K562 (cell line): ENCODE measurements around the gene MTMR6.

ENCODE experiments used
- ATF3 ChIP-seq, 2 experiments: fragments of 450-650 bp in 1 of 2; sonication (generic) in 1 of 2; formaldehyde crosslinking in 1 of 2; IDR thresholded peaks in 1 of 2; conservative IDR thresholded peaks in 1 of 2; 2 replicates each; pipeline versions ENCODE4 v1.6.1 to v1.8.1; 2016 to 2023; ENCODE audit warnings: mild to moderate bottlenecking in 2 of 2, moderate library complexity in 2 of 2, inconsistent platforms in 1 of 2, missing genetic modification reagents in 1 of 2
- CBFA2T3 ChIP-seq: fragments of 450-650 bp; IDR thresholded peaks from 2 replicates; pipeline ENCODE4 v1.6.1; 2017
- CTCF ChIP-seq, 3 experiments: IDR thresholded peaks in 2 of 3; conservative IDR thresholded peaks in 1 of 3; 2 replicates each; pipeline ENCODE4 v1.5.1; 2011 to 2012; ENCODE audit warnings: low read length in 3 of 3, mild to moderate bottlenecking in 3 of 3, control low read depth in 2 of 3, improper control_type of control experiment in 1 of 3, inconsistent platforms in 1 of 3, low read depth in 1 of 3, mixed read lengths in 1 of 3, moderate library complexity in 1 of 3; ENCODE audit not compliant: insufficient read depth in 2 of 3
- ELF4 ChIP-seq: fragments of 450-650 bp; formaldehyde crosslinking; IDR thresholded peaks from 2 replicates; pipeline ENCODE4 v1.4.0; 2022; ENCODE audit warnings: missing genetic modification characterization
- EZH2 ChIP-seq: IDR thresholded peaks from 2 replicates; pipeline ENCODE4 v1.6.1; 2012; ENCODE audit warnings: low read depth, mild to moderate bottlenecking, inconsistent platforms, low read length, borderline replicate concordance
- FOXM1 ChIP-seq, 2 experiments: fragments of 450-650 bp in 1 of 2; sonication (generic) in 1 of 2; formaldehyde crosslinking in 1 of 2; IDR thresholded peaks; 2 replicates each; pipeline versions ENCODE4 v1.6.1 to v1.9.0; 2017 to 2022; ENCODE audit warnings: low read depth in 2 of 2, mild to moderate bottlenecking in 2 of 2, missing genetic modification reagents in 1 of 2, moderate library complexity in 1 of 2
- ILF3 ChIP-seq: fragments of 450-650 bp; IDR thresholded peaks from 2 replicates; pipeline ENCODE4 v1.6.1; 2018; ENCODE audit warnings: antibody characterized with exemption, mild to moderate bottlenecking, moderate library complexity, borderline replicate concordance
- KLF6 ChIP-seq: fragments of 250-450 bp; sonication (Bioruptor Pico); IDR thresholded peaks from 2 replicates; pipeline ENCODE4 v1.4.0; 2020; ENCODE audit warnings: mild to moderate bottlenecking, moderate library complexity, borderline replicate concordance
- NCOA2 ChIP-seq, 2 experiments: fragments of 450-650 bp; IDR thresholded peaks; 2 replicates each; pipeline ENCODE4 v1.6.1; 2018; ENCODE audit warnings: mild to moderate bottlenecking in 2 of 2, moderate library complexity in 1 of 2; ENCODE audit not compliant: partially characterized antibody in 2 of 2
- NFE2L1 ChIP-seq: fragments of 450-650 bp; IDR thresholded peaks from 2 replicates; pipeline ENCODE4 v1.6.1; 2016; ENCODE audit warnings: missing genetic modification characterization, low read depth, mild to moderate bottlenecking, missing compliant biosample characterization, moderate library complexity, borderline replicate concordance
- REST ChIP-seq, 2 experiments: fragments of 450-650 bp; formaldehyde crosslinking in 1 of 2; IDR thresholded peaks; 2 replicates each; pipeline versions ENCODE4 v1.4.0 to v1.6.1; 2014 to 2020; ENCODE audit warnings: mild to moderate bottlenecking in 2 of 2, borderline replicate concordance in 1 of 2, low read depth in 1 of 2
- SMARCE1 ChIP-seq: fragments of 450-650 bp; IDR thresholded peaks from 2 replicates; pipeline ENCODE4 v1.7.1; 2016; ENCODE audit warnings: mild to moderate bottlenecking
- ZNF165 ChIP-seq: fragments of 250-450 bp; sonication (Bioruptor Pico); IDR thresholded peaks from 2 replicates; pipeline ENCODE4 v1.4.0; 2020; ENCODE audit warnings: borderline replicate concordance
- ZNF318 ChIP-seq, 2 experiments: fragments of 450-650 bp; IDR thresholded peaks; 2 replicates each; pipeline ENCODE4 v1.6.1; 2016; ENCODE audit warnings: mild to moderate bottlenecking in 2 of 2, borderline replicate concordance in 1 of 2, low read depth in 1 of 2, moderate library complexity in 1 of 2

GRCh38 chr13:25281935-25282332 is 5.4 kb downstream of the MTMR6 start:
- TF ChIP-seq ELF4 (no peak), EZH2 (no peak), REST (IDR thresholded peaks at IDR 0.05; ENCODE audit: borderline replicate concordance) (no peak), REST (CRISPR knock-in tag; IDR thresholded peaks at IDR 0.05; ENCODE audit: low read depth) (no peak), SMARCE1 (no peak), NCOA2 (IDR thresholded peaks at IDR 0.05; ENCODE audit: partially characterized antibody in 2 of 2) (no peak), CTCF (IDR thresholded peaks at IDR 0.05 in 2 of 3, conservative IDR thresholded peaks at IDR 0.05 in 1 of 3; ENCODE audit: insufficient read depth in 2 of 3, low read depth in 1 of 3, low read length in 3 of 3) (no peak), NFE2L1 (tag) (no peak), ZNF165 (CRISPR knock-in tag) (no peak), KLF6 (CRISPR knock-in tag) (no peak), ZNF318 (IDR thresholded peaks at IDR 0.05; ENCODE audit: borderline replicate concordance in 1 of 2, low read depth in 1 of 2) (no peak), CBFA2T3 (no peak), ATF3 (IDR thresholded peaks at IDR 0.05) (no peak), ATF3 (CRISPR knock-in tag; conservative IDR thresholded peaks at IDR 0.05) (no peak), FOXM1 (IDR thresholded peaks at IDR 0.05; ENCODE audit: low read depth) (no peak), FOXM1 (CRISPR knock-in tag; IDR thresholded peaks at IDR 0.05; ENCODE audit: low read depth) (no peak), ILF3 (no peak)
